HepG2 (cell line): ENCODE data around the gene XPO1. TPM values are rescaled to one million over a fixed set of nuclear protein-coding genes. Genes with fewer than 3 reads are reported as not detected.

Experiments used
- ATAC-seq: fragments of 200-7000 bp; cut with Tn5 transposase; 3 replicates; pipeline ENCODE4 v1.9.1; 2020; ENCODE audit warnings: mild to moderate bottlenecking, moderate library complexity
- BruUV-seq: library from RNA; stranded (reverse); fragments of 400-500 nt; replicated peaks from 2 replicates; lab custom pipeline; 2021; lab: Mats Ljungman, UMichigan
- CTCF ChIA-PET: fragments of 300-600 bp; formaldehyde crosslinking; extraction: SDS; loops from one replicate; lab custom pipeline; 2021; ENCODE audit warnings: low total read pairs, inconsistent platforms, low intra/inter-chr PET ratio; lab: Yijun Ruan, JAX
- POLR2A ChIA-PET: fragments of 350-600 bp; sonication (Branson Sonifier 250); formaldehyde crosslinking; loops from one replicate; lab custom pipeline; 2020; ENCODE audit warnings: antibody characterized with exemption, inconsistent platforms; lab: Yijun Ruan, JAX
- DNase-seq: peaks from one replicate; pipeline ENCODE4 v3.0.0-alpha.2; 2015; ENCODE audit warnings: low spot score
- FAIRE-seq: peaks from 3 replicates; lab custom pipeline; 2011; peaks lifted over from hg19 to GRCh38; lab: Jason Lieb, UNC
- H2AFZ ChIP-seq: one replicate; pipeline ENCODE4 v1.6.1; 2011; ENCODE audit warnings: low read length, inconsistent platforms
- H3K27ac ChIP-seq: fragments of 300-600 bp; 3 replicates; pipeline ENCODE4 v1.8.0; 2011; ENCODE audit warnings: mixed run types, mild to moderate bottlenecking, mixed read lengths, low read length, inconsistent platforms; ENCODE audit not compliant: insufficient read depth; ENCODE audit errors: extremely low read length
- H3K27me3 ChIP-seq, 2 experiments: fragments of 200-600 bp in 1 of 2; 2 replicates in 1 of 2; 3 replicates in 1 of 2; pipeline versions ENCODE4 v1.6.0 to v1.8.0; 2011; ENCODE audit warnings: low read length in 2 of 2, mild to moderate bottlenecking in 2 of 2, moderate library complexity in 2 of 2, inconsistent platforms in 1 of 2; ENCODE audit not compliant: insufficient read depth in 2 of 2, control insufficient read depth in 1 of 2
- H3K36me3 ChIP-seq, 2 experiments: fragments of 200-600 bp in 1 of 2; replicated peaks in 1 of 2; 2 replicates in 1 of 2; 3 replicates in 1 of 2; pipeline versions ENCODE4 v1.5.1 to v1.8.0; 2011; ENCODE audit warnings: low read length in 2 of 2, inconsistent platforms in 1 of 2; ENCODE audit not compliant: insufficient read depth in 2 of 2, control insufficient read depth in 1 of 2
- H3K4me1 ChIP-seq: 2 replicates; pipeline ENCODE4 v1.5.1; 2012; ENCODE audit warnings: low read length, inconsistent platforms; ENCODE audit not compliant: insufficient read depth
- H3K4me2 ChIP-seq: 2 replicates; pipeline ENCODE4 v1.6.0; 2011; ENCODE audit warnings: low read depth, low read length, inconsistent platforms
- H3K4me3 ChIP-seq, 3 experiments: fragments of 200-600 bp in 1 of 3; sonication (generic), shearing (Covaris generic) in 1 of 3; replicated peaks in 1 of 3; 2 replicates each; pipeline ENCODE4 v1.5.1; 2011 to 2016; ENCODE audit warnings: low read length in 3 of 3, inconsistent platforms in 2 of 3, low read depth in 2 of 3, mild to moderate bottlenecking in 2 of 3, control low read depth in 1 of 3, mixed read lengths in 1 of 3; ENCODE audit not compliant: insufficient read depth in 1 of 3
- H3K79me2 ChIP-seq: one replicate; pipeline ENCODE4 v1.6.1; 2011; ENCODE audit warnings: low read length, inconsistent platforms; ENCODE audit not compliant: insufficient read depth
- H3K9ac ChIP-seq: 2 replicates; pipeline ENCODE4 v1.6.0; 2011; ENCODE audit warnings: mild to moderate bottlenecking, low read depth, low read length, inconsistent platforms; ENCODE audit not compliant: insufficient read depth
- H3K9me3 ChIP-seq: 2 replicates; pipeline ENCODE4 v1.5.1; 2012; ENCODE audit warnings: mild to moderate bottlenecking, low read length
- H4K20me1 ChIP-seq: 2 replicates; pipeline ENCODE4 v1.6.0; 2011; ENCODE audit warnings: inconsistent platforms, mild to moderate bottlenecking, low read length, moderate library complexity; ENCODE audit not compliant: insufficient read depth
- AGO2 ChIP-seq: fragments of 200-400 bp; formaldehyde crosslinking; optimal IDR thresholded peaks from 2 replicates; pipeline ENCODE3; 2017; ENCODE audit warnings: mild to moderate bottlenecking, low read depth, low read length, moderate library complexity
- ARNTL ChIP-seq: sonication (generic); formaldehyde crosslinking; IDR thresholded peaks from 2 replicates; pipeline ENCODE4 v1.4.0; 2020; ENCODE audit warnings: mild to moderate bottlenecking, missing genetic modification reagents
- EEA1 ChIP-seq: sonication (generic); formaldehyde crosslinking; IDR thresholded peaks from 2 replicates; pipeline ENCODE4 v1.5.1; 2020; ENCODE audit warnings: mild to moderate bottlenecking, missing genetic modification reagents, borderline replicate concordance
- GFI1 ChIP-seq: sonication (generic); formaldehyde crosslinking; IDR thresholded peaks from 2 replicates; pipeline ENCODE4 v1.5.0; 2020; ENCODE audit warnings: missing genetic modification reagents, mild to moderate bottlenecking, borderline replicate concordance
- HMG20A ChIP-seq: IDR thresholded peaks from 2 replicates; pipeline ENCODE4 v1.6.1; 2016; ENCODE audit warnings: borderline replicate concordance
- HNRNPK ChIP-seq: fragments of 200-400 bp; formaldehyde crosslinking; IDR thresholded peaks from 2 replicates; pipeline ENCODE4 v1.6.1; 2018; ENCODE audit warnings: low read length, low read depth, moderate library complexity, mild to moderate bottlenecking; ENCODE audit not compliant: poor library complexity, severe bottlenecking
- HOXA9 ChIP-seq: sonication (generic); formaldehyde crosslinking; IDR thresholded peaks from 2 replicates; pipeline ENCODE4 v1.8.1; 2022; ENCODE audit warnings: missing genetic modification reagents, mild to moderate bottlenecking, moderate library complexity, borderline replicate concordance
- JUNB ChIP-seq: sonication (generic); formaldehyde crosslinking; IDR thresholded peaks from 2 replicates; pipeline ENCODE4 v1.8.0; 2022; ENCODE audit warnings: missing genetic modification reagents, mild to moderate bottlenecking, borderline replicate concordance
- KDM1A ChIP-seq: IDR thresholded peaks from 2 replicates; pipeline ENCODE4 v1.6.1; 2016; ENCODE audit warnings: missing compliant biosample characterization
- PTBP1 ChIP-seq: fragments of 200-400 bp; formaldehyde crosslinking; IDR thresholded peaks from 2 replicates; pipeline ENCODE4 v1.6.1; 2018; ENCODE audit warnings: low read length, low read depth; ENCODE audit not compliant: poor library complexity, severe bottlenecking
- SAFB2 ChIP-seq: sonication (generic); formaldehyde crosslinking; IDR thresholded peaks from 2 replicates; pipeline ENCODE4 v1.5.1; 2020; ENCODE audit warnings: missing genetic modification reagents, low read depth, mild to moderate bottlenecking, borderline replicate concordance
- SMYD3 ChIP-seq: sonication (generic); formaldehyde crosslinking; IDR thresholded peaks from 2 replicates; pipeline ENCODE4 v1.8.1; 2023; ENCODE audit warnings: mild to moderate bottlenecking, missing genetic modification reagents
- SNAI1 ChIP-seq: sonication (generic); formaldehyde crosslinking; IDR thresholded peaks from 2 replicates; pipeline ENCODE4 v1.5.0; 2020; ENCODE audit warnings: mild to moderate bottlenecking, missing genetic modification reagents, borderline replicate concordance
- SSRP1 ChIP-seq: IDR thresholded peaks from 2 replicates; pipeline ENCODE4 v1.6.1; 2016; ENCODE audit warnings: control low read depth
- TAF15 ChIP-seq: fragments of 200-400 bp; formaldehyde crosslinking; IDR thresholded peaks from one replicate; pipeline ENCODE4 v1.6.1; 2018; ENCODE audit warnings: mild to moderate bottlenecking, low read depth, low read length; ENCODE audit not compliant: poor library complexity, severe bottlenecking
- ZC3H13 ChIP-seq: sonication (generic); formaldehyde crosslinking; IDR thresholded peaks from 2 replicates; pipeline ENCODE4 v1.8.1; 2023; ENCODE audit warnings: mild to moderate bottlenecking, missing genetic modification reagents, moderate library complexity
- ZIK1 ChIP-seq: sonication (generic); formaldehyde crosslinking; IDR thresholded peaks from 2 replicates; pipeline ENCODE4 v1.5.0; 2020; ENCODE audit warnings: mild to moderate bottlenecking, low read depth, missing genetic modification reagents, borderline replicate concordance
- ZNF329 ChIP-seq: sonication (generic); formaldehyde crosslinking; IDR thresholded peaks from 2 replicates; pipeline ENCODE4 v1.9.0; 2021; ENCODE audit warnings: low read depth, mild to moderate bottlenecking, missing genetic modification reagents
- ZNF441 ChIP-seq: sonication (generic); formaldehyde crosslinking; IDR thresholded peaks from 2 replicates; pipeline ENCODE4 v1.7.0; 2021; ENCODE audit warnings: missing genetic modification reagents, borderline replicate concordance
- ZNF510 ChIP-seq: sonication (generic); formaldehyde crosslinking; IDR thresholded peaks from 2 replicates; pipeline ENCODE4 v1.4.0; 2020; ENCODE audit warnings: low read depth, mild to moderate bottlenecking, missing genetic modification reagents
- ZNF564 ChIP-seq: sonication (generic); formaldehyde crosslinking; IDR thresholded peaks from 2 replicates; pipeline ENCODE4 v1.8.1; 2023; ENCODE audit warnings: mild to moderate bottlenecking, missing genetic modification reagents
- ZNF780A ChIP-seq: sonication (generic); formaldehyde crosslinking; IDR thresholded peaks from 2 replicates; pipeline ENCODE4 v1.8.0; 2022; ENCODE audit warnings: mild to moderate bottlenecking, missing genetic modification reagents, moderate library complexity
- ZNF891 ChIP-seq: sonication (generic); formaldehyde crosslinking; IDR thresholded peaks from 2 replicates; pipeline ENCODE4 v1.5.0; 2020; ENCODE audit warnings: mild to moderate bottlenecking, missing genetic modification reagents
- WGBS: methylation state at CpG from one replicate; pipeline ENCODE4 v1.1.6; 2017; ENCODE audit warnings: low lambda C conversion rate; 5-methylcytosine and 5-hydroxymethylcytosine counted together
- in situ Hi-C: cut with HindIII; loops from 2 replicates; pipeline ENCODE4 v1.10.0; 2017; ENCODE audit warnings: low pct_unique_long_range_greater_than_20kb; ENCODE audit not compliant: extremely low pct_ligation_motif_present
- intact Hi-C: fragments of 100-400 bp; cut with micrococcal nuclease; formaldehyde crosslinking; loops from one replicate; pipeline ENCODE4 v1.10.0; 2022; ENCODE audit not compliant: unreplicated experiment
- polyA plus RNA-seq, 8 experiments: library from polyadenylated mRNA; depleted of rRNA in 3 of 8; stranded (reverse) in 7 of 8; unstranded in 1 of 8; fragments of >200 nt; fragmentation: Illumina TruSeq in 4 of 8; extraction: Trizol in 4 of 8; gene quantifications; 2 replicates each; pipeline versions ENCODE4 v1.2.1 to v1.2.3, GENCODE V29; 2011 to 2016; ENCODE audit warnings: low read depth in 4 of 8, missing spikeins in 1 of 8, mixed read lengths in 1 of 8; ENCODE audit not compliant: insufficient read depth in 1 of 8
- total RNA-seq, 5 experiments: library from RNA; depleted of rRNA; stranded (reverse); fragments of >200 nt; fragmentation: Illumina TruSeq; extraction: Trizol; gene quantifications; 2 replicates each; pipeline ENCODE4 v1.2.3, GENCODE V29; 2016; ENCODE audit warnings: low read depth in 1 of 5
- TF ChIP-seq, protein P1 (sequence below): sonication (generic); formaldehyde crosslinking; IDR thresholded peaks from 2 replicates; pipeline ENCODE4 v1.5.0; 2020; ENCODE audit warnings: mild to moderate bottlenecking, missing genetic modification reagents

XPO1 gene
- total and polyA plus RNA-seq, 2 of the 13 experiments (the other 11 are each of a cell fraction or from before 2014, with no cell fraction given): 67.4 to 212 TPM

- intact Hi-C loops (loop anchor here (5.0 to 10.0 kb wide), 3 partner anchors 94 to 349 kb away; partner anchors contain the start of gene CCT4), in situ Hi-C loops (no loop called here)
- WGBS: 0% methylated on average over 6 of the region's 15 CpGs
- Histone ChIP-seq H3K4me1 (peaks cover 43% of the 10 kb centered on the region), H2AFZ (no peak overlapping the region), H3K4me3 (peak overlapping the region; percentile 71 to 99 (median 91)), H3K36me3 (0 out of 5 replicates have a peak, but pooled peaks cover 0 to under 1% of the 10 kb centered on the region in 2 experiments), H4K20me1 (peaks cover 30% of the 10 kb centered on the region), H3K4me2 (peak overlapping the region; percentile 96), H3K79me2 (peaks cover 47% of the 10 kb centered on the region), H3K9me3 (no peaks in the 10 kb centered on the region), H3K27ac (peak overlapping the region; percentile 93), H3K27me3 (no peaks in the 10 kb centered on the region; a peak in 1 of 5 replicates), H3K9ac (peak overlapping the region; percentile 83)
- ChIA-PET CTCF (no interaction called here), POLR2A (interaction anchor here (0.7 to 2.6 kb wide), 22 partner anchors 11 to 393 kb away, joined by 3 to 21 read pairs (median 4); partner anchors contain the start of genes COMMD1 and FAM161A)
- DNase-seq (no peak), ATAC-seq (no peak), FAIRE-seq (no peak)
- BruUV-seq: no TSS peak
- TF ChIP-seq SSRP1 (CRISPR knock-in tag): 0 out of 2 replicates have a peak, but pooled peaks have one; percentile 87
- peak; percentile 40; the same call in 1 of the 2 replicates for TF ChIP-seq ZNF780A
- 0 out of 2 replicates have a peak, but pooled peaks have one; percentile 0 for TF ChIP-seq ZNF510 (CRISPR knock-in tag)
- peak; percentile 29 for TF ChIP-seq AGO2
- 0 out of 2 replicates have a peak, but pooled peaks have one; percentile 22 for TF ChIP-seq ZNF564 (CRISPR knock-in tag)
- no peak for TF ChIP-seq HMG20A (CRISPR knock-in tag)
- TF ChIP-seq ZNF891 (CRISPR knock-in tag): 0 out of 2 replicates have a peak, but pooled peaks have one; percentile 53
- TF ChIP-seq SAFB2 (CRISPR knock-in tag): no peak; the same call in 1 of the 2 replicates
- TF ChIP-seq EEA1 (CRISPR knock-in tag): peak; percentile 60; the same call in 1 of the 2 replicates
- TF ChIP-seq ZC3H13 (CRISPR knock-in tag): 0 out of 2 replicates have a peak, but pooled peaks have one; percentile 60
- TF ChIP-seq HOXA9 (CRISPR knock-in tag): 0 out of 2 replicates have a peak, but pooled peaks have one; percentile 30
- no peak for TF ChIP-seq KDM1A (CRISPR knock-in tag)
- TF ChIP-seq HNRNPK: peak; percentile 6
- TF ChIP-seq SMYD3 (CRISPR knock-in tag): 0 out of 2 replicates have a peak, but pooled peaks have one; percentile 10
- TF ChIP-seq, protein P1, sequence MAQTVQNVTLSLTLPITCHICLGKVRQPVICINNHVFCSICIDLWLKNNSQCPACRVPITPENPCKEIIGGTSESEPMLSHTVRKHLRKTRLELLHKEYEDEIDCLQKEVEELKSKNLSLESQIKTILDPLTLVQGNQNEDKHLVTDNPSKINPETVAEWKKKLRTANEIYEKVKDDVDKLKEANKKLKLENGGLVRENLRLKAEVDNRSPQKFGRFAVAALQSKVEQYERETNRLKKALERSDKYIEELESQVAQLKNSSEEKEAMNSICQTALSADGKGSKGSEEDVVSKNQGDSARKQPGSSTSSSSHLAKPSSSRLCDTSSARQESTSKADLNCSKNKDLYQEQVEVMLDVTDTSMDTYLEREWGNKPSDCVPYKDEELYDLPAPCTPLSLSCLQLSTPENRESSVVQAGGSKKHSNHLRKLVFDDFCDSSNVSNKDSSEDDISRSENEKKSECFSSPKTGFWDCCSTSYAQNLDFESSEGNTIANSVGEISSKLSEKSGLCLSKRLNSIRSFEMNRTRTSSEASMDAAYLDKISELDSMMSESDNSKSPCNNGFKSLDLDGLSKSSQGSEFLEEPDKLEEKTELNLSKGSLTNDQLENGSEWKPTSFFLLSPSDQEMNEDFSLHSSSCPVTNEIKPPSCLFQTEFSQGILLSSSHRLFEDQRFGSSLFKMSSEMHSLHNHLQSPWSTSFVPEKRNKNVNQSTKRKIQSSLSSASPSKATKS (CRISPR knock-in tag): 0 out of 2 replicates have a peak, but pooled peaks have one; percentile 40
- TF ChIP-seq ZNF329: no peak; the same call in 1 of the 2 replicates
- 0 out of 2 replicates have a peak, but pooled peaks have one; percentile 16 for TF ChIP-seq ZIK1 (CRISPR knock-in tag)
- 0 out of 2 replicates have a peak, but pooled peaks have one; percentile 14 for TF ChIP-seq ARNTL (CRISPR knock-in tag)
- TF ChIP-seq GFI1 (CRISPR knock-in tag): 0 out of 2 replicates have a peak, but pooled peaks have one; percentile 15
- no peak for TF ChIP-seq SNAI1 (CRISPR knock-in tag)
- TF ChIP-seq PTBP1: peak; percentile 82
- no peak for TF ChIP-seq JUNB (CRISPR knock-in tag)
- TF ChIP-seq ZNF441: 0 out of 2 replicates have a peak, but pooled peaks have one; percentile 44
- TF ChIP-seq TAF15: peak; percentile 48
These were observed 281 bp downstream of the XPO1 start for GRCh38 chr2:61537950-61538199.
